ENCODE data around the gene BABAM2. TPM values are rescaled to one million over a fixed set of nuclear protein-coding genes. Genes with fewer than 3 reads are reported as not detected.
"Not testable (repeated sequence)": the region's sequence is repeated elsewhere in the genome, so short reads cannot be mapped to it uniquely, and the experiment has no call there.

BABAM2 gene
- total and polyA plus RNA-seq, 7 donors = 22.9 to 52.3 (median 25.2) TPM

DNA sequence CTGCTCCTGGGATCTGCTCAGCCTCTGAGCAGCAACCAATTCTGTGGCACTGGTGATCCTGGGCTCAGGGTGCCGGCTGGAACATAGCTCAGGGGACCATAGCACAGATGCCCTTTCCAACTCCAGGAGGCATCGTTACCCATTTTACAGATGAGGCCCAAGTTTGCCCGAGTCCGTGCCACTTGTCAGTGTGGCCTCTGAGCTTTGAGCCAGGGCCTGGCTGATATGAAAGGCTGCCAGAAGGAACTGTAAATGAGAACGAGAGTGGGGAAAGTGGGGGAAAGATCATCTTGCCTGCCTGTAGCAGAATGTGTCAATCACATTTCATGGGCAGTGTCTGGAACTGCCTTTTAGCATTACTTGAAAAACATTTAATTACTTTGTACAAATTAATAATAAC lies 478.8 kb downstream of the BABAM2 start:
- Histone ChIP-seq H3K4me3 (no peak overlapping the region), H3K36me3 (no peaks in the 10 kb centered on the region), H3K27ac (no peak overlapping the region), H3K9me3 (no peaks in the 10 kb centered on the region), H3K27me3 (no peaks in the 10 kb centered on the region), H3K4me1 (peaks cover 0 to 3% (median 0%) of the 10 kb centered on the region in 4 donors)
- TF ChIP-seq POLR2A (IDR thresholded peaks at IDR 0.05) (no peak), POLR2AphosphoS5 (IDR thresholded peaks at IDR 0.05) (no peak), EP300 (IDR thresholded peaks at IDR 0.05) (no peak)
- TF ChIP-seq, protein P1, sequence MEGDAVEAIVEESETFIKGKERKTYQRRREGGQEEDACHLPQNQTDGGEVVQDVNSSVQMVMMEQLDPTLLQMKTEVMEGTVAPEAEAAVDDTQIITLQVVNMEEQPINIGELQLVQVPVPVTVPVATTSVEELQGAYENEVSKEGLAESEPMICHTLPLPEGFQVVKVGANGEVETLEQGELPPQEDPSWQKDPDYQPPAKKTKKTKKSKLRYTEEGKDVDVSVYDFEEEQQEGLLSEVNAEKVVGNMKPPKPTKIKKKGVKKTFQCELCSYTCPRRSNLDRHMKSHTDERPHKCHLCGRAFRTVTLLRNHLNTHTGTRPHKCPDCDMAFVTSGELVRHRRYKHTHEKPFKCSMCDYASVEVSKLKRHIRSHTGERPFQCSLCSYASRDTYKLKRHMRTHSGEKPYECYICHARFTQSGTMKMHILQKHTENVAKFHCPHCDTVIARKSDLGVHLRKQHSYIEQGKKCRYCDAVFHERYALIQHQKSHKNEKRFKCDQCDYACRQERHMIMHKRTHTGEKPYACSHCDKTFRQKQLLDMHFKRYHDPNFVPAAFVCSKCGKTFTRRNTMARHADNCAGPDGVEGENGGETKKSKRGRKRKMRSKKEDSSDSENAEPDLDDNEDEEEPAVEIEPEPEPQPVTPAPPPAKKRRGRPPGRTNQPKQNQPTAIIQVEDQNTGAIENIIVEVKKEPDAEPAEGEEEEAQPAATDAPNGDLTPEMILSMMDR (IDR thresholded peaks at IDR 0.05) = no peak
- 39 to 66% methylated on average over 5 of the region's 5 CpGs for WGBS, 2 donors
- intact Hi-C loops (cut with DNase I) = no loop called here
- DNase-seq = no peak

DNA sequence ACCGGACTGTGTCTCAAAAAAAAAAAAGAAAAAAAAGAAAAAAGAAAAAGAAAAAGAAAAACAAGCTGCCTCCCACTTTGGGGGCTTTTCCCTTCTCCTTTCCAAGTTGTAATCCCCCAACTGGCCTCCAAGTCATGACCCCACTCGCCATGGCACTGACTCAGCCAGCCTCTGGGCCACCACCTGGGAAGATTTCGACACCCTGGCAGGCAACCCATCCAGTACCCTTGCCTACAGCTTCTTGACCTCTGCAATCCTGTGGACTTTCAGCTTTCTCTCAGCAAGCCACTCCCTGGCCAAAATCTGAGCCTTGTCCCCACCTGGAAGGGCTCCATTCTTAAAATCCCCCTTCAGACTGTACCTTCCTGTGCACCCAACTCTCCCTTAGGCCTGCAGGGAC lies 479.8 kb downstream of the BABAM2 start:
- no peak overlapping the region for H3K4me3 ChIP-seq
- DNase-seq = no peak
- H3K36me3 ChIP-seq = no peaks in the 10 kb centered on the region
- intact Hi-C loops (cut with DNase I) = no loop called here
- no peak overlapping the region for H3K27ac ChIP-seq
- H3K9me3 ChIP-seq = no peaks in the 10 kb centered on the region
- H3K27me3 ChIP-seq = no peaks in the 10 kb centered on the region
- H3K4me1 ChIP-seq = no peaks in the 10 kb centered on the region
- TF ChIP-seq POLR2AphosphoS5 (IDR thresholded peaks at IDR 0.05) (no peak), POLR2A (IDR thresholded peaks at IDR 0.05) (no peak), EP300 (IDR thresholded peaks at IDR 0.05) (no peak)
- TF ChIP-seq, protein P1 (IDR thresholded peaks at IDR 0.05) = no peak
- 76 to 85% methylated on average over 3 of the region's 3 CpGs for WGBS, 2 donors

DNA sequence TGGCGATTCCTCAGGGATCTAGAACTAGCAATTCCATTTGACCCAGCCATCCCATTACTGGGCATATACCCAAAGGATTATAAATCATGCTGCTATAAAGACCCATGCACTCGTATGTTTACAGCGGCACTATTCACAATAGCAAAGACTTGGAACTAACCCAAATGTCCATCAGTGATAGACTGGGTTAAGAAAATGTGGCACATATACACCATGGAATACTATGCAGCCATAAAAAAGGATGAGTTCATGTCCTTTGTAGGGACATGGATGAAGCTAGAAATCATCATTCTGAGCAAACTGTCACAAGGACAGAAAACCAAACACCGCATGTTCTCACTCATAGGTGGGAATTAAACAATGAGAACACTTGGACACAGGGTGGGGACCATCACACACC lies 481.2 kb downstream of the BABAM2 start:
- DNase-seq; intact Hi-C loops (cut with DNase I); H3K4me1 ChIP-seq; H3K27ac ChIP-seq; H3K9me3 ChIP-seq; H3K4me3 ChIP-seq; H3K36me3 ChIP-seq; H3K27me3 ChIP-seq: not testable (repeated sequence)
- 73 to 86% methylated on average over 4 of the region's 4 CpGs for WGBS, 2 donors

DNA sequence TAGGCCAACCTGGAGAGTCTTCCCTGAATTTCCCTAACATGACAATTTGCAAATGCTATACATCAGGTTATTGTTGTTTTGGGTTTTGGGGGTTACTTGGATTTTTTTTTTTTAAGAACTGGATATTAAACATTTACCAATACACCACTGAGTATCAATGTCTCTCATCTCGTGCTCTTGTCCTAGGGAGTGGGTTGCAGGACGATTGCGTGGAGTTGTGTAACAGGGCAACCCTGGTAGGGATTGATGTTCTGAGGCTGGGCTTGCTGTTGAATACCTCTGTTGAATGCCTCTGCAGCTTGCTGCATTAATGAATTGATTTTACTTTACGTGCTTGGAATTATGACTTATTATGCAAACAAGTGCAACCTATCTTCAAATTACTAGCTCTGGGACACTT lies 483.3 kb downstream of the BABAM2 start:
- H3K4me1 ChIP-seq = no peaks in the 10 kb centered on the region
- no peak for DNase-seq
- H3K4me3 ChIP-seq = no peak overlapping the region
- TF ChIP-seq POLR2AphosphoS5 (IDR thresholded peaks at IDR 0.05) = no peak
- TF ChIP-seq EP300 (IDR thresholded peaks at IDR 0.05) = no peak
- TF ChIP-seq POLR2A (IDR thresholded peaks at IDR 0.05) = no peak
- H3K27ac ChIP-seq = no peak overlapping the region
- H3K9me3 ChIP-seq = no peaks in the 10 kb centered on the region
- intact Hi-C loops (cut with DNase I) = no loop called here
- H3K27me3 ChIP-seq = no peaks in the 10 kb centered on the region
- WGBS, 2 donors = 73 to 84% methylated on average over 4 of the region's 4 CpGs
- H3K36me3 ChIP-seq = no peaks in the 10 kb centered on the region

DNA sequence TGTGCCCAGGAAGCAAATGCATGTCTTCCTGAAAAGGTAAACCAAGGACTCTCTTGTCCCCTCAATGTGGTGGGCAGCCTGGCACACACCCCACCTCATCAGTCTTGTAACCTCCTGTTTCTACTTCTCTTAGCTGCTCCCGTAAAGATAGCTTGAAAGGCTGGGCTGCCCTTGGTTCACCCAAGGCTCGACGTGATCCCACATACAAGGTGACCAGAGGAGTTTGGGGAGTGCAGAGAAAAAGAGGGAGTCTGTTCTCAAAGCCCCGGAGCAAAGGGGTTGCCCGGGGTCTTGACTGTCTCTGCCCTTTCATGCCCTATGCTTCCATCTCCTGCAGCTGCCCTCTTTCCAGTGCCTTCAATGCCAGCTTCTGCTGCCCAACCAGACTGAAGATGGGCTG lies 483.8 kb downstream of the BABAM2 start:
- intact Hi-C loops (cut with DNase I) = no loop called here
- no peaks in the 10 kb centered on the region for H3K27me3 ChIP-seq
- 89 to 93% methylated on average over 5 of the region's 5 CpGs for WGBS, 2 donors
- DNase-seq = no peak
- no peaks in the 10 kb centered on the region for H3K4me1 ChIP-seq
- no peaks in the 10 kb centered on the region for H3K36me3 ChIP-seq
- TF ChIP-seq, protein P1 (IDR thresholded peaks at IDR 0.05) = no peak
- TF ChIP-seq POLR2AphosphoS5 (IDR thresholded peaks at IDR 0.05) (no peak), EP300 (IDR thresholded peaks at IDR 0.05) (no peak), POLR2A (IDR thresholded peaks at IDR 0.05) (no peak)
- H3K9me3 ChIP-seq = no peaks in the 10 kb centered on the region
- H3K27ac ChIP-seq = no peak overlapping the region
- no peak overlapping the region for H3K4me3 ChIP-seq

DNA sequence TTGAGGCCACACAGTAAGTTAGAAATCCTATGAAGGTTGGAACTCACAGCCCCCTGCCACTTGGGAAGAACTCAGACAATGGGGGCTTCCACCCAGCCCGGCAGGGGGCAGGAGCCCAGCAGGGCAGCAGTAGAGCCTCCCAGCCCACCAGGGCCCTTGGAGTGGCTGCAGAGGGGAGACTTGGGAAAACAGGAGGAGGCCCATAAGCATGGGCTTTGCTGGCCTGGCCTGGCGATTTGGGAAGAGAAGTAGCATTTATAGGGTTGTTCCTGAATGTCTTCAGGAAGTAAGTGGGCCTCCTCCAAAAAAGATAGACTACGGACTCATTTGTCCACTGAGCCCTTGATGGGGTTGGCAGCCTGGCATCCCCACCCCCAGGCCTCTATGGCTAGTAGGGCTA lies 484.7 kb downstream of the BABAM2 start:
- no peak overlapping the region for H3K27ac ChIP-seq
- TF ChIP-seq, protein P1 (IDR thresholded peaks at IDR 0.05) = no peak
- no peak for TF ChIP-seq POLR2AphosphoS5 (IDR thresholded peaks at IDR 0.05)
- TF ChIP-seq EP300 (IDR thresholded peaks at IDR 0.05) = no peak
- no peak for TF ChIP-seq POLR2A (IDR thresholded peaks at IDR 0.05)
- intact Hi-C loops (cut with DNase I) = no loop called here
- DNase-seq = no peak
- H3K36me3 ChIP-seq = no peaks in the 10 kb centered on the region
- H3K4me1 ChIP-seq = no peaks in the 10 kb centered on the region
- no peak overlapping the region for H3K4me3 ChIP-seq
- no peaks in the 10 kb centered on the region for H3K27me3 ChIP-seq
- H3K9me3 ChIP-seq = no peaks in the 10 kb centered on the region
- 89% methylated on average over 3 of the region's 3 CpGs for WGBS, 2 donors

Data from sigmoid colon (tissue), 7 donors.